ENCODE measurements around the gene C9orf153. TPM values are rescaled to one million over a fixed set of nuclear protein-coding genes. Genes with fewer than 3 reads are reported as not detected.

The C9orf153 gene
- total RNA-seq, 2 donors from 2014 or later = 0.37 to 0.51 TPM

- Histone ChIP-seq H3K27ac (ENCODE audit: low read depth, low read length) (peak overlapping the region; percentile 67), H3K27me3 (ENCODE audit: control insufficient read depth, insufficient read depth, low read length, poor library complexity, severe bottlenecking) (no peaks in the 10 kb centered on the region), H3K9me3 (ENCODE audit: control insufficient read depth, low read length) (no peaks in the 10 kb centered on the region), H3K9ac (ENCODE audit: extremely low read depth, low read length, poor library complexity, severe bottlenecking) (no peak overlapping the region), H3K4me1 (ENCODE audit: control insufficient read depth, insufficient read depth, low read length) (peaks cover 4% of the 10 kb centered on the region), H3K4me3 (ENCODE audit: low read length) (no peak overlapping the region), H3K36me3 (ENCODE audit: control insufficient read depth, insufficient read depth, low read length) (peaks cover 15% of the 10 kb centered on the region)
- H3K9me3 Mint-ChIP-seq = no peaks in the 10 kb centered on the region
- H3K27me3 Mint-ChIP-seq (ENCODE audit: insufficient read depth) = peaks cover 8% of the 10 kb centered on the region
- no peak overlapping the region for H3K4me3 Mint-ChIP-seq
- H3K27ac Mint-ChIP-seq = peak overlapping the region; percentile 84
- 9 to 29% methylated on average over 3 to 7 of the region's 7 CpGs for WGBS, 2 experiments (ENCODE audit: insufficient coverage in 1 of 2, insufficient read length in 1 of 2)
- H3K4me1 Mint-ChIP-seq = peaks cover 8% of the 10 kb centered on the region
- peaks cover 4% of the 10 kb centered on the region for H3K36me3 Mint-ChIP-seq (ENCODE audit: low read depth)
- peak; percentile 77 for DNase-seq
- TF ChIP-seq CTCF (conservative IDR thresholded peaks at IDR 0.05) = peak; percentile 72
Observed at GRCh38 chr9:86287013-86287412, 27.6 kb upstream of the C9orf153 start.

GRCh38 chr9:86286278-86286677 is 26.8 kb upstream of the C9orf153 start:
- Mint-ChIP-seq H3K27ac (peak overlapping the region; percentile 84), H3K36me3 (ENCODE audit: low read depth) (peaks cover 4% of the 10 kb centered on the region), H3K4me1 (peaks cover 11% of the 10 kb centered on the region), H3K4me3 (no peak overlapping the region), H3K9me3 (no peaks in the 10 kb centered on the region), H3K27me3 (ENCODE audit: insufficient read depth) (peaks cover 8% of the 10 kb centered on the region)
- no peak overlapping the region for H3K9ac ChIP-seq (ENCODE audit: extremely low read depth, low read length, poor library complexity, severe bottlenecking)
- no peaks in the 10 kb centered on the region for H3K9me3 ChIP-seq (ENCODE audit: control insufficient read depth, low read length)
- H3K4me1 ChIP-seq (ENCODE audit: control insufficient read depth, insufficient read depth, low read length) = peaks cover 4% of the 10 kb centered on the region
- 50 to 66% methylated on average over 3 of the region's 3 CpGs for WGBS, 2 experiments (ENCODE audit: insufficient coverage in 1 of 2, insufficient read length in 1 of 2)
- no peak for TF ChIP-seq CTCF (conservative IDR thresholded peaks at IDR 0.05)
- H3K36me3 ChIP-seq (ENCODE audit: control insufficient read depth, insufficient read depth, low read length) = peaks cover 15% of the 10 kb centered on the region
- no peaks in the 10 kb centered on the region for H3K27me3 ChIP-seq (ENCODE audit: control insufficient read depth, insufficient read depth, low read length, poor library complexity, severe bottlenecking)
- peak overlapping the region; percentile 67 for H3K27ac ChIP-seq (ENCODE audit: low read depth, low read length)
- DNase-seq = no peak
- H3K4me3 ChIP-seq (ENCODE audit: low read length) = no peak overlapping the region

GRCh38 chr9:86285261-86285660 is 25.8 kb upstream of the C9orf153 start:
- no peak overlapping the region for H3K27ac Mint-ChIP-seq
- H3K9me3 Mint-ChIP-seq = no peaks in the 10 kb centered on the region
- Histone ChIP-seq H3K9me3 (ENCODE audit: control insufficient read depth, low read length) (no peaks in the 10 kb centered on the region), H3K27ac (ENCODE audit: low read depth, low read length) (no peak overlapping the region), H3K4me1 (ENCODE audit: control insufficient read depth, insufficient read depth, low read length) (peaks cover 4% of the 10 kb centered on the region), H3K27me3 (ENCODE audit: control insufficient read depth, insufficient read depth, low read length, poor library complexity, severe bottlenecking) (no peaks in the 10 kb centered on the region), H3K36me3 (ENCODE audit: control insufficient read depth, insufficient read depth, low read length) (peaks cover 15% of the 10 kb centered on the region), H3K9ac (ENCODE audit: extremely low read depth, low read length, poor library complexity, severe bottlenecking) (no peak overlapping the region), H3K4me3 (ENCODE audit: low read length) (no peak overlapping the region)
- H3K36me3 Mint-ChIP-seq (ENCODE audit: low read depth) = peaks cover 1% of the 10 kb centered on the region
- H3K27me3 Mint-ChIP-seq (ENCODE audit: insufficient read depth) = peaks cover 8% of the 10 kb centered on the region
- TF ChIP-seq CTCF (conservative IDR thresholded peaks at IDR 0.05) = no peak
- 89 to 97% methylated on average over 2 of the region's 2 CpGs for whole genome bisulfite sequencing, 2 experiments (ENCODE audit: insufficient coverage in 1 of 2, insufficient read length in 1 of 2)
- no peak overlapping the region for H3K4me3 Mint-ChIP-seq
- H3K4me1 Mint-ChIP-seq = peaks cover 20% of the 10 kb centered on the region
- no peak for DNase-seq

Measured in endodermal cell (in vitro differentiated cells).